ENCODE data around the gene ARL3.

ARL3 gene

DNA sequence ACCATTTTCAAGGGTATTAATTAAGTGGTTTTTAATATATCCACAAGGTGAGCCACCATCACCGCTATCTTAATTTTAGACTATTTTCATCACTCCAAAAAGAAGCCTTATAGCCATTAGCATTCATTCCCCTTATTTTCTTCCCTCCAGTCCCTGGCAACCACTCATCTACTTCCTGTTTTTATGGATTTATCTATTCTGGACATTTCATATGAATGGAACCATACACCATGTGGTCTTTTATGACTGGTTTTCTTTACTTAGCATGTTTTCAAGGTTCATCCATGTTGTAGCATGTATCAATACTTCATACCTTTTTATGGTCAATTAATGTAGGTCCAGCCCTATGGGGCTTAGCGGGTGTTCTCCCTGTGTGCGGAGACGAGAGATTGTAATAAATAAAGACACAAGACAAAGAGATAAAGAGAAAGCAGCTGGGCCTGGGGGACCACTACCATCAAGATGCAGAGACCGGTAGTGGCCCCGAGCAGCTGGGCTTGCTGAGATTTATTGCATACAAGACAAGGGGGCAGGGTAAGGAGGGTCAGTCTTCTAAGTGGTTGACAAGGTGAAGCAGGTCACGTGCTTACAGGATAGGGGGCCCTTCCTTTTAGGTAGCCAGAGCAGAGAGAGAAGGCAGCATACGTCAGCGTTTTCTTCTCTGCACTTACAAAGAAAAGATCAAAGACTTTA is 44.2 kb upstream of the ARL3 start:
- in situ Hi-C loops (cut with HindIII; ENCODE audit: low sequenced_read_pairs): no loop called here
- no peak overlapping the region for H3K4me3 ChIP-seq (ENCODE audit: low read depth, low read length)
- TF ChIP-seq, protein P1, sequence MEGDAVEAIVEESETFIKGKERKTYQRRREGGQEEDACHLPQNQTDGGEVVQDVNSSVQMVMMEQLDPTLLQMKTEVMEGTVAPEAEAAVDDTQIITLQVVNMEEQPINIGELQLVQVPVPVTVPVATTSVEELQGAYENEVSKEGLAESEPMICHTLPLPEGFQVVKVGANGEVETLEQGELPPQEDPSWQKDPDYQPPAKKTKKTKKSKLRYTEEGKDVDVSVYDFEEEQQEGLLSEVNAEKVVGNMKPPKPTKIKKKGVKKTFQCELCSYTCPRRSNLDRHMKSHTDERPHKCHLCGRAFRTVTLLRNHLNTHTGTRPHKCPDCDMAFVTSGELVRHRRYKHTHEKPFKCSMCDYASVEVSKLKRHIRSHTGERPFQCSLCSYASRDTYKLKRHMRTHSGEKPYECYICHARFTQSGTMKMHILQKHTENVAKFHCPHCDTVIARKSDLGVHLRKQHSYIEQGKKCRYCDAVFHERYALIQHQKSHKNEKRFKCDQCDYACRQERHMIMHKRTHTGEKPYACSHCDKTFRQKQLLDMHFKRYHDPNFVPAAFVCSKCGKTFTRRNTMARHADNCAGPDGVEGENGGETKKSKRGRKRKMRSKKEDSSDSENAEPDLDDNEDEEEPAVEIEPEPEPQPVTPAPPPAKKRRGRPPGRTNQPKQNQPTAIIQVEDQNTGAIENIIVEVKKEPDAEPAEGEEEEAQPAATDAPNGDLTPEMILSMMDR (IDR thresholded peaks at IDR 0.05; ENCODE audit: low read depth, low read length, missing control alignments): no peak
- DNase-seq (ENCODE audit: low read depth): no peak

DNA sequence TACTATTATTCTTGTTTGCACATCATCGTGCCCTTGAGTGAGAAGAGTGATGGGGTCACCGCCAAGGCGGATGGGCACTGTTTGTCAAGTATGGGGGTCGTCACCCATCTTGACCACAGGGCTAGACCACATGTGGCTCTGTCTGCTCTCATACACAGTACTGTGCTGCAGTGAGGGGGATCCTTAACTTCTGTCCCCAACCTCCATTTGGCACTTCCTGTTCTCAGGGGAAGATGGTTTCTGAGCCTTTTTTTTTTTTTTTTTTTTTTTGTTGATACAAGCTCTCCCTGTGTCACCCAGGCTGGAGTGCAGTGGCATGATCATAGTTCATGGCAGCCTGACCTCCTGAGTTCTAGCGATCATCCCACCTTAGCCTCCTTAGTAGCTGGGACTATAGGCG is 43.1 kb upstream of the ARL3 start:
- no peak overlapping the region for H3K4me3 ChIP-seq (ENCODE audit: low read depth, low read length)
- TF ChIP-seq, protein P1 (IDR thresholded peaks at IDR 0.05; ENCODE audit: low read depth, low read length, missing control alignments): no peak
- in situ Hi-C loops (cut with HindIII; ENCODE audit: low sequenced_read_pairs): no loop called here
- no peak for DNase-seq (ENCODE audit: low read depth)

DNA sequence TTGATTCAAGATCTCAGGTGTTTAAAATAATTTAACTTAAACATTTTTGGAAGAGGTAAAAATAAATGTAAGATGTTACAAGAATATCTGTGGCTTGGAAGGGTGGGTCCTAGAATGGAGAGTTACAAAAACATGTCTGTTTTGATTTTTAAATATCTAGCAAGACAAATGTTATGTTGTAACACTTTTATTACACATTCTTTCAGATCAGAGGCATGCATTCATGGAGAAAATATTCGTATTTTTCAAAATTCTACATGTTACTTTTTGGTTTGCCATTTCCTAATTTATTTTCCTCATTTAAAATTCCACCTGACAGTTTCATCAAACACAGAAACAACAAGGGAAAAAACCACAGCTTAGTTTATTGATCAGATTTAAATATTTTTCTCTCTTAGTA is 39.5 kb upstream of the ARL3 start:
- H3K4me3 ChIP-seq (ENCODE audit: low read depth, low read length): no peak overlapping the region
- in situ Hi-C loops (cut with HindIII; ENCODE audit: low sequenced_read_pairs): no loop called here
- no peak for DNase-seq (ENCODE audit: low read depth)
- TF ChIP-seq, protein P1 (IDR thresholded peaks at IDR 0.05; ENCODE audit: low read depth, low read length, missing control alignments): no peak

DNA sequence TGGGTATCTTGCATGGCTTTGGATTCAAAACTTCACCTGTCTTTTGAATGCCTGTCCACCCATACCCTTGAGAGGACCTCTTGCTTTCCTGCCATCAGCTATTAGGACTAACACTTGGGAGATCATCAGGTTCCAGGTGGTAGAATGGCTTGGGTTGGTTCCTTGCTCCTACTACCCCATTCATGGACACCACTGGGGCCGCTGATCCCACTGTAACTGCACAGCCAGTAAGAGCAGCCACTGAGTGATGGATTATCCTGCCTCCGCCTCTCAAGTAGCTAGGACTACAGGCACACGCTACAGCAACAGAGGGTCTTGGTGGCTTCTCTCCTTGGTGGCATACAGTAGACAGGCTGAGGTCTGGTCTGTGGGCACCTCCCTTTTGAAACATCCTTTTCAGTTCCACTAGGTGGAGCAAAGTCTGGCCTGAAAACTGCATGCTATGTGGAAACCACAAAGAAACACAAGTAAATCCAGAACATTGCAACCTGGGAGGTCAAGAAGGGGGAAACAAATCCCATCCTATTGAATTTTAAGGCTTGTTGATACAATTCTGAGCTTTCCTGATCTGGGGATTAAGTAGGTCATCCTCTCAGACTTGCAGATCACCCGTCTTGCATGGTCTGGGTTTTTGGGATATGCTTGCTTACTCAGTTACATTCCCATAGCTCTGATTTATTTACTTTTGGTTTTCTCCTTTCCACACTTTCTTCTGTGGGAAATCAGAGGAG is 38.9 kb upstream of the ARL3 start:
- DNase-seq (ENCODE audit: low read depth): peak; percentile 64
- TF ChIP-seq, protein P1 (IDR thresholded peaks at IDR 0.05; ENCODE audit: low read depth, low read length, missing control alignments): peak; percentile 79
- no peak overlapping the region for H3K4me3 ChIP-seq (ENCODE audit: low read depth, low read length)
- in situ Hi-C loops (cut with HindIII; ENCODE audit: low sequenced_read_pairs): no loop called here

DNA sequence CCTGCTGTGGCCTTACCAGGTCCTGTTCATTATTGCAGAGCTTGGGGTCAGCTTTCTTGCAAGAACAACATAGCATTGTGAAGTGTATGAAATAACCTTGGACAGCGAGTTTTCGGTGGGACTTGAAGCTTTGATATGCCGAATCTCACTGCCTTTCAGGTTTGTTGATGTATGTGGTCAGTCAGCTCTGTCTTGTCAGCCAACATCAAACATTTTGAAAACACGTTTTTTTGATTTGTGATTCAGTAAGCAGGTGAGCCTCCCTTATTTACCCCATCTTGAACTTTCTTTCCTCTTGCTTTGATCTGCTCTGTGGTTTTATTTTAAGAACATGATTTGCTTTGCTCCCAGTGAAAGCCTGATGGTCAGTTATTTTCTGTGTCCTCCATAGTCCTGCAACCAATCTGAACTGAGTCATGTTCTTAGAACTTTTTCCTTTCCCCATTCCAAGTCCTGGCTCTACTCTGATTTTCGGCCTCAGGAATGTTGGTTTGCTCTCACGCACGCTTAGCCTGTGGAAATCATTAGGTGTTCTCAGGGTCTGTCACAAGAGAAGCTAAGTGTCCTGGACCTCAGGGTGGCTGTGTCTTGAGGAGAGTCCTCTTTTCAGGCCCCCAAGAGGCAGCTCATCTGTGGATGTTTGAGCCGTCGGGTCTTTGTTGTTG is 38.2 kb upstream of the ARL3 start:
- no peak overlapping the region for H3K4me3 ChIP-seq (ENCODE audit: low read depth, low read length)
- peak; percentile 71 for DNase-seq (ENCODE audit: low read depth)
- TF ChIP-seq, protein P1 (IDR thresholded peaks at IDR 0.05; ENCODE audit: low read depth, low read length, missing control alignments): no peak
- in situ Hi-C loops (cut with HindIII; ENCODE audit: low sequenced_read_pairs): no loop called here

DNA sequence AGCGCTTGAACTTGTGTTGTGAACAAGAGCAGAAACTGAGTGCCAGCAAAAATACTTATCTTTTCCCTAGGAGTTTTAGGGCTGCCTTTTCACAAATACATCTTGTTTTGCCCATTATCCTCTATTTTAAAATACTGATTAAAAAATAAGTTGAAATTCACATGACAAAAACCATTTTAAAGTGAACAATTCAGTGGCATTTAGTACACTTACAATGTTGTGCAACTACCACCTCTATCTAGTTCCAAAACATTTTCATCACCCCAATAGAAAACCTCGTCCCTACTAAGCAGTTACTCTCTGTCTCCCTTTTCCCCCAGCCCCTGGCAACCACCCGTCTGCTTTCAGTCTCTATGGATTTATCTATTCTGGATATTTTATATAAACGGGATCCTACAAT is 31.0 kb upstream of the ARL3 start:
- in situ Hi-C loops (cut with HindIII; ENCODE audit: low sequenced_read_pairs): no loop called here
- TF ChIP-seq, protein P1 (IDR thresholded peaks at IDR 0.05; ENCODE audit: low read depth, low read length, missing control alignments): no peak
- peak overlapping the region; percentile 99 for H3K4me3 ChIP-seq (ENCODE audit: low read depth, low read length)
- no peak for DNase-seq (ENCODE audit: low read depth)

All from astrocyte of the cerebellum (primary cell).